NB4 (cell line): Measurements from ENCODE around the gene CYP19A1.

Experiments used
- POLR2A ChIP-seq: IDR thresholded peaks from 2 replicates; pipeline ENCODE4 v1.6.1; 2011; ENCODE audit warnings: mild to moderate bottlenecking; ENCODE audit not compliant: insufficient read length; ENCODE audit errors: extremely low read depth
- TF ChIP-seq, protein P1 (sequence below): IDR thresholded peaks from one replicate; pipeline ENCODE4 v1.5.1; 2012; ENCODE audit warnings: low read depth, low read length

DNA sequence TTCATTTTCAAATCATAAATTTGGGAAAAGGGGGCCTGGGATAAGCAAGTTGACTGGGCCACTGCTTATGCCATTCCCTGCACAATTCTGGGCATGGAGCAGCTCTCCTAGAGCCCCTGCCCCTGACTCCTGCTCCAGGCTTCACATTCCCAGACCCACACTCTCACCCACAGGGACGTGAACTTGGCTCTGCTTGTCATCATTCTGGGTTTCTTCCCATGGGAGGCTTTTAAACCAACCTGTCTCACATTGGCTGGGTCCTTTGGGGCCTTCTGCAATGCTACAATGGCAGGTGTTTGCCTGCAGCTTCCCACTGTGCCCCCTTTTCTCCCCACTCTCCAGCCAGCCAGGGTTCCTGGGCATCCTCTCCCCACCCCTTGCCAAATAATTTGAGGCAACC lies 49.1 kb downstream of the CYP19A1 start:
- TF ChIP-seq, protein P1, sequence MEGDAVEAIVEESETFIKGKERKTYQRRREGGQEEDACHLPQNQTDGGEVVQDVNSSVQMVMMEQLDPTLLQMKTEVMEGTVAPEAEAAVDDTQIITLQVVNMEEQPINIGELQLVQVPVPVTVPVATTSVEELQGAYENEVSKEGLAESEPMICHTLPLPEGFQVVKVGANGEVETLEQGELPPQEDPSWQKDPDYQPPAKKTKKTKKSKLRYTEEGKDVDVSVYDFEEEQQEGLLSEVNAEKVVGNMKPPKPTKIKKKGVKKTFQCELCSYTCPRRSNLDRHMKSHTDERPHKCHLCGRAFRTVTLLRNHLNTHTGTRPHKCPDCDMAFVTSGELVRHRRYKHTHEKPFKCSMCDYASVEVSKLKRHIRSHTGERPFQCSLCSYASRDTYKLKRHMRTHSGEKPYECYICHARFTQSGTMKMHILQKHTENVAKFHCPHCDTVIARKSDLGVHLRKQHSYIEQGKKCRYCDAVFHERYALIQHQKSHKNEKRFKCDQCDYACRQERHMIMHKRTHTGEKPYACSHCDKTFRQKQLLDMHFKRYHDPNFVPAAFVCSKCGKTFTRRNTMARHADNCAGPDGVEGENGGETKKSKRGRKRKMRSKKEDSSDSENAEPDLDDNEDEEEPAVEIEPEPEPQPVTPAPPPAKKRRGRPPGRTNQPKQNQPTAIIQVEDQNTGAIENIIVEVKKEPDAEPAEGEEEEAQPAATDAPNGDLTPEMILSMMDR, result no peak
- TF ChIP-seq POLR2A, result no peak
